Fibroblast of lung (primary cell): ENCODE results near the gene GNB1L. TPM values are rescaled to one million over a fixed set of nuclear protein-coding genes. Genes with fewer than 3 reads are reported as not detected.

Experiments
- DNase-seq, 2 donors: peaks; one replicate each; pipeline versions ENCODE4 v3.0.0 to v3.0.0-alpha.2; 2010; ENCODE audit warnings: low read depth in 2 of 2
- H2AFZ ChIP-seq: 2 replicates; pipeline ENCODE4 v1.5.1; 2012; ENCODE audit warnings: low read length, control low read depth, inconsistent platforms
- H3K27ac ChIP-seq: 2 replicates; pipeline ENCODE4 v1.5.1; 2011; ENCODE audit warnings: low read length, control low read depth; ENCODE audit not compliant: insufficient read depth
- H3K27me3 ChIP-seq: 2 replicates; pipeline ENCODE4 v1.5.1; 2011; ENCODE audit warnings: mild to moderate bottlenecking, low read length; ENCODE audit not compliant: control insufficient read depth, insufficient read depth
- H3K36me3 ChIP-seq: 2 replicates; pipeline ENCODE4 v1.5.1; 2011; ENCODE audit warnings: low read length; ENCODE audit not compliant: control insufficient read depth, insufficient read depth
- H3K4me1 ChIP-seq: 2 replicates; pipeline ENCODE4 v1.5.1; 2011; ENCODE audit warnings: low read length; ENCODE audit not compliant: control insufficient read depth, insufficient read depth; ENCODE audit errors: extremely low read depth
- H3K4me2 ChIP-seq: 2 replicates; pipeline ENCODE4 v1.5.1; 2011; ENCODE audit warnings: low read length, control low read depth; ENCODE audit not compliant: insufficient read depth; ENCODE audit errors: extremely low read depth
- H3K4me3 ChIP-seq, 4 experiments: fragments of 200-600 bp in 1 of 4; sonication (generic) in 1 of 4; replicated peaks in 1 of 4; 2 replicates each; pipeline ENCODE4 v1.5.1; 2011 to 2016; ENCODE audit warnings: low read length in 4 of 4, low read depth in 3 of 4, mild to moderate bottlenecking in 3 of 4, control low read depth in 2 of 4, inconsistent platforms in 1 of 4, mixed read lengths in 1 of 4; ENCODE audit not compliant: insufficient read depth in 1 of 4; ENCODE audit errors: control extremely low read depth in 1 of 4
- H3K79me2 ChIP-seq: 2 replicates; pipeline ENCODE4 v1.5.1; 2012; ENCODE audit warnings: mild to moderate bottlenecking, low read length, inconsistent platforms; ENCODE audit not compliant: control insufficient read depth, insufficient read depth
- H3K9ac ChIP-seq: 2 replicates; pipeline ENCODE4 v1.5.1; 2011; ENCODE audit warnings: mild to moderate bottlenecking, low read length, control low read depth; ENCODE audit not compliant: insufficient read depth
- H3K9me3 ChIP-seq: 2 replicates; pipeline ENCODE4 v1.5.1; 2012; ENCODE audit warnings: low read depth, low read length; ENCODE audit not compliant: control insufficient read depth, insufficient read depth
- H4K20me1 ChIP-seq: 2 replicates; pipeline ENCODE4 v1.5.1; 2011; ENCODE audit warnings: low read length; ENCODE audit not compliant: control insufficient read depth, insufficient read depth; ENCODE audit errors: extremely low read depth
- CTCF ChIP-seq, 2 donors: IDR thresholded peaks in 1 of 2; conservative IDR thresholded peaks in 1 of 2; 1 replicate in 1 of 2; 2 replicates in 1 of 2; pipeline ENCODE4 v1.5.1; 2011 to 2012; ENCODE audit warnings: low read length in 2 of 2, control low read depth in 1 of 2, inconsistent platforms in 1 of 2, low read depth in 1 of 2, mild to moderate bottlenecking in 1 of 2
- EZH2 ChIP-seq: IDR thresholded peaks from 2 replicates; pipeline ENCODE4 v1.5.1; 2012; ENCODE audit warnings: low read length, control low read depth, mild to moderate bottlenecking; ENCODE audit errors: missing control alignments
- polyA plus RNA-seq, 2 donors: library from polyadenylated mRNA; depleted of rRNA in 1 of 2; stranded (reverse) in 1 of 2; unstranded in 1 of 2; fragments of >200 nt; gene quantifications; 2 replicates each; pipeline ENCODE4 v1.2.1, GENCODE V29; 2011 to 2012; ENCODE audit warnings: missing spikeins in 1 of 2
- total RNA-seq: library from RNA; depleted of rRNA; stranded (reverse); fragments of >200 nt; gene quantifications from 2 replicates; pipeline ENCODE4 v1.2.1, GENCODE V29; 2014

GNB1L gene
- total and polyA plus RNA-seq, 2 donors (not counting 1 experiment from before 2014, with no cell fraction given): 1.4 to 7.8 TPM

DNA sequence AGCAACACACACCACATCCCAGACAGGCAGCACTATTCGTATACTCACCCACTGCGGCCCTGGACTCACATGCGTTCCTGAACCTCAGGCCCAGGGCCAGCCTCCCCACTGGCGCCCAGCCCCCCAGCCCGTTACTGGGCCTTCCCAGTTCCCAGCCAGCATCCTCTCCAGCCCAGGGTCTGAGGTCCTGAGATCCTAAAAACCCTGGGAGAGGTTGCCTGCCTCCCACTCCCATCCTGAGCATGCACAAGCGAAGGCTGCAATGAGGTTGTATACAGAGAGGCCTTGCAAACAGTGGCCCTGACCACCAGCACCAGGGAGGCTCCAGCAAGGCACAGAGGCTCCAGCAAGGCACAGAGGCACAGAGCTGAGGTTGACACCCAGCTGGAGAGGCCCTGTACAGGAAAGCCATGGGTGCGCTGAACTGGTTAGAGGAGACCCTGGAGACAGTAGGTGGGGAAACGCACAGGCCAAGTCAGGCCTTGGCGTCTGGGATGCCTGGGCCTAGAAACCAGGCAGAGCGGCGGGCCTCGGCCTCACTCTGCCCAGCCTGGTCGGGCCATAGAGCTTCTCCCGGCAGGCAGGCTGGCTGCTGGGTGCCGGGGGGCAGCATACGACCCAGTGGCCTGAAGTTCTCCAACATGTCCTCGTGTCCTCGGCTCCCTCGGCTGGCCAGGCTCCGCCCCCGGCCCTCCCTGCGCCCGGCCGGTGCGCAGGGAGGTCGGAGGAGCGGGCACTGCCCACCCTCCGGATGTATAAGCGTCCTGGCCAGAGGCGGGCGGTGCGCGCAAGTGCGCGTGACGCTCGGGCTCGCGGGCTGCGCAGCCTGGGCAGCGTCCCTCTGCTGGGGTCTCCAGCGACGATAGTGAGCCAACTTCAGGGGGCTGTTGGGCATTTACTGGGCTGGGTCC lies 96.4 kb downstream of the GNB1L start:
- TF ChIP-seq CTCF (conservative IDR thresholded peaks at IDR 0.05 in 1 of 2, IDR thresholded peaks at IDR 0.05 in 1 of 2; ENCODE audit: low read depth in 1 of 2, low read length in 2 of 2): no peak
- no peak for TF ChIP-seq EZH2
- Histone ChIP-seq H3K9me3 (no peaks in the 10 kb centered on the region), H3K4me3 (no peak overlapping the region), H3K9ac (no peak overlapping the region), H3K27me3 (peaks cover 81% of the 10 kb centered on the region), H2AFZ (no peak overlapping the region), H3K4me2 (no peak overlapping the region), H3K36me3 (no peaks in the 10 kb centered on the region), H3K4me1 (no peaks in the 10 kb centered on the region), H3K27ac (no peak overlapping the region), H3K79me2 (no peaks in the 10 kb centered on the region), H4K20me1 (no peaks in the 10 kb centered on the region)
- no peak for DNase-seq

- no peak overlapping the region for H2AFZ ChIP-seq
- H3K4me2 ChIP-seq: no peak overlapping the region
- H3K27me3 ChIP-seq: peaks cover 76% of the 10 kb centered on the region
These were observed 97.3 kb downstream of the GNB1L start for GRCh38 chr22:19757140-19757984.

More at GRCh38 chr22:19757140-19757984, 97.3 kb downstream of the GNB1L start:
- Histone ChIP-seq H3K9ac (no peak overlapping the region), H3K4me1 (no peaks in the 10 kb centered on the region), H3K9me3 (no peaks in the 10 kb centered on the region), H3K4me3 (no peak overlapping the region), H4K20me1 (no peaks in the 10 kb centered on the region), H3K27ac (no peak overlapping the region), H3K36me3 (no peaks in the 10 kb centered on the region), H3K79me2 (no peaks in the 10 kb centered on the region)
- DNase-seq: no peak
- TF ChIP-seq EZH2: no peak
- no peak for TF ChIP-seq CTCF (conservative IDR thresholded peaks at IDR 0.05 in 1 of 2, IDR thresholded peaks at IDR 0.05 in 1 of 2; ENCODE audit: low read depth in 1 of 2, low read length in 2 of 2)
